ENCODE results near the gene CDT1.
A peak's percentile ranks its signal among the peaks of the same experiment; 100 is the strongest.

CDT1 gene

DNA sequence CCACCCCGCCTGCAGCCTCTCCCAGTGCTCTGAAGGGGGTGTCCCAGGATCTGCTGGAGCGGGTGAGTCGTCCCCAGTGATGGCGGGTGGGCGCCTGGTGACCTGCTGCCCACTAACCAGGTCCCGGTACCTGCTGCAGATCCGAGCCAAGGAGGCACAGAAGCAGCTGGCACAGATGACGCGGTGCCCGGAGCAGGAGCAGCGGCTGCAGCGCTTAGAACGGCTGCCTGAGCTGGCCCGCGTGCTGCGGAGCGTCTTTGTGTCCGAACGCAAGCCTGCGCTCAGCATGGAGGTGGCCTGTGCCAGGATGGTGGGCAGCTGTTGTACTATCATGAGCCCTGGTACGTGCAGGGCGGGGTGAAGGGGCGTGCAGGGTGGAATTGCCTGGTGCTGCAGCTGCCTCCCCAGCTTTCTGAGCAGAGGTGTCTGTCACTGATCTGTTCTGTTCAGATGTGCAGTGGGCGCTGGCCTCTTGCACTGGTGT is 3.6 kb downstream of the CDT1 start:
- Histone ChIP-seq H4K20me1 (ENCODE audit: low read depth, low read length) (no peaks in the 10 kb centered on the region), H3K4me2 (ENCODE audit: low read depth, low read length, poor library complexity, severe bottlenecking) (no peak overlapping the region), H2AFZ (ENCODE audit: low read depth, low read length, severe bottlenecking) (no peak overlapping the region), H3F3A (ENCODE audit: insufficient read depth) (peaks cover 43% of the 10 kb centered on the region), H3K79me2 (ENCODE audit: insufficient read depth, low read length) (peaks cover 25% of the 10 kb centered on the region), H3K36me3 (ENCODE audit: low read length) (no peaks in the 10 kb centered on the region), H3K27me3 (ENCODE audit: low read length) (no peaks in the 10 kb centered on the region), H3K9me2 (replicated peaks; ENCODE audit: insufficient read depth, low read length) (no peaks in the 10 kb centered on the region), H3K4me3 (ENCODE audit: insufficient read depth, low read length, poor library complexity, severe bottlenecking) (no peak overlapping the region), H3K9ac (ENCODE audit: low read length) (no peak overlapping the region), H3K9me3 (ENCODE audit: insufficient read depth, low read length) (peaks cover 3% of the 10 kb centered on the region; the same call in 1 of the 2 replicates), H3K27ac (ENCODE audit: low read depth, low read length) (no peak overlapping the region)
- TF ChIP-seq, protein P1, sequence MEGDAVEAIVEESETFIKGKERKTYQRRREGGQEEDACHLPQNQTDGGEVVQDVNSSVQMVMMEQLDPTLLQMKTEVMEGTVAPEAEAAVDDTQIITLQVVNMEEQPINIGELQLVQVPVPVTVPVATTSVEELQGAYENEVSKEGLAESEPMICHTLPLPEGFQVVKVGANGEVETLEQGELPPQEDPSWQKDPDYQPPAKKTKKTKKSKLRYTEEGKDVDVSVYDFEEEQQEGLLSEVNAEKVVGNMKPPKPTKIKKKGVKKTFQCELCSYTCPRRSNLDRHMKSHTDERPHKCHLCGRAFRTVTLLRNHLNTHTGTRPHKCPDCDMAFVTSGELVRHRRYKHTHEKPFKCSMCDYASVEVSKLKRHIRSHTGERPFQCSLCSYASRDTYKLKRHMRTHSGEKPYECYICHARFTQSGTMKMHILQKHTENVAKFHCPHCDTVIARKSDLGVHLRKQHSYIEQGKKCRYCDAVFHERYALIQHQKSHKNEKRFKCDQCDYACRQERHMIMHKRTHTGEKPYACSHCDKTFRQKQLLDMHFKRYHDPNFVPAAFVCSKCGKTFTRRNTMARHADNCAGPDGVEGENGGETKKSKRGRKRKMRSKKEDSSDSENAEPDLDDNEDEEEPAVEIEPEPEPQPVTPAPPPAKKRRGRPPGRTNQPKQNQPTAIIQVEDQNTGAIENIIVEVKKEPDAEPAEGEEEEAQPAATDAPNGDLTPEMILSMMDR (IDR thresholded peaks at IDR 0.05; ENCODE audit: insufficient read depth, low read length, poor library complexity, severe bottlenecking), result no peak
- no peak for TF ChIP-seq EZH2phosphoT487 (conservative IDR thresholded peaks at IDR 0.05; ENCODE audit: low read length)

DNA sequence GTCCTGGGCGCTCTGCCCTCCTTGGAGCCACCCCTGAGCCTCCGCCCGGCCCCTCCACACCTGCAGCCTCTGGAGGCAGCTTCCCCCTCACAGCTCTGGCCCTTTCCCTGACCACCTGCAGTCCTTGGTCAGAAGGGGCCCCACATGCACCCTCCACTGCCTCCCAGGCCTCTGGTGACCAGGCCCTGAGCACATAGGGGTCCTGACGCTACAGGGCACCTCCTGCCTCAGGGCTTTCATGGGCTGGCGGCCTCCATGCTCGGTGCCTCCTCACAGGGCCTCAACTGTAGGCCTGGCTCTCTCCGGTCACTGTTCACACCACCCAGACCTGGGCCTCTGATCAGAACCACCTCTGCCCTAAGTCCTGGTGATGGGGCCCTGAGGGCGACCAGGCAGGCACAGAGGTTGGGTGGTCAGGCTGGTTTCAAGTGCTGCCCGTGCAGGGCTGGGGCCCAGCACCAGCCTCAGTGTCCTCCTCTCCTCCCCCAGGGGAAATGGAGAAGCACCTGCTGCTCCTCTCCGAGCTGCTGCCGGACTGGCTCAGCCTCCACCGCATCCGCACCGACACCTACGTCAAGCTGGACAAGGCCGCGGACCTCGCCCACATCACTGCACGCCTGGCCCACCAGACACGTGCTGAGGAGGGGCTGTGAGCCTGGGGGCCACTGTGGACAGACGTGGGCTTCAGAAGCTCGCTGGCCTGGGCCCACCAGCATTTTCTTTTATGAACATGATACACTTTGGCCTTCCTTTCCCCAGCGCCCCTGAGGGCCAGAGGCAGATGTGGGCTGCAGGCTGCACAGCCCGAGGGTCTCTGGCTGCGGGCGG is 4.3 kb downstream of the CDT1 start:
- Histone ChIP-seq H3K79me2 (ENCODE audit: insufficient read depth, low read length) (peaks cover 25% of the 10 kb centered on the region), H3K27ac (ENCODE audit: low read depth, low read length) (no peak overlapping the region), H3K9ac (ENCODE audit: low read length) (no peak overlapping the region), H3K9me3 (ENCODE audit: insufficient read depth, low read length) (peaks cover 5% of the 10 kb centered on the region; the same call in 1 of the 2 replicates), H3K9me2 (replicated peaks; ENCODE audit: insufficient read depth, low read length) (no peaks in the 10 kb centered on the region), H3K4me2 (ENCODE audit: low read depth, low read length, poor library complexity, severe bottlenecking) (no peak overlapping the region), H3F3A (ENCODE audit: insufficient read depth) (peaks cover 38% of the 10 kb centered on the region), H2AFZ (ENCODE audit: low read depth, low read length, severe bottlenecking) (no peak overlapping the region), H3K27me3 (ENCODE audit: low read length) (no peaks in the 10 kb centered on the region), H4K20me1 (ENCODE audit: low read depth, low read length) (no peaks in the 10 kb centered on the region), H3K36me3 (ENCODE audit: low read length) (no peaks in the 10 kb centered on the region), H3K4me3 (ENCODE audit: insufficient read depth, low read length, poor library complexity, severe bottlenecking) (no peak overlapping the region)
- TF ChIP-seq, protein P1 (IDR thresholded peaks at IDR 0.05; ENCODE audit: insufficient read depth, low read length, poor library complexity, severe bottlenecking), result no peak
- TF ChIP-seq EZH2phosphoT487 (conservative IDR thresholded peaks at IDR 0.05; ENCODE audit: low read length), result no peak

DNA sequence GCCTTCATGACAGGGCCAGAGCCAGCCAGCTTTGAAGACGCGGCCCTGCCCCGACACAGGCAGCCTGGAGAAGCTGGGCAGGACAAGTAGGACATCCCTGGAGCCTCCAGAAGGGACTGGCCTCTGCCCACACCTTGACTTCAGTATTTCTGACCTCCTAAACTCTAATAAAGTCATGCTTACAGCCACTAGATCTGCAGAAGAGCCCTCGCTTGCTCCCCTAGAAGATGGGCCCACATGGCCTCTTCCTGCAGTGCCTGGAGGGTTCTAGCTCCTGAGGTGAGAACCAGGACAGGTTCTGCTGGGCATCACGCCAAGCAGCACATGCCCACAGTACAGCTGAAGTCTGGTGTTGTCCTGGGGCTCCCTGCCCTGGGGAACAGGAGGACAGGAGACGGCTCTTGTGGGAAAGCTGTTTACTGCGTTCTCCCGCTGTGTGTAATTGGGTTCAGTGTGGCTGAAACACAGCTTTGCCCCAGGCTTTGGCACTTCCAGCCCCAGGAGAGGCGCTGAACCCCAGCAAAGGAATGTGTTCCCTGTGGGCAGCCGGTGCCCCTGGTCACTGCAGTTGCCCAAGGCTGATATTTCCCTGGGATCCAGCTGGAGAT is 5.6 kb downstream of the CDT1 start:
- Histone ChIP-seq H3K4me3 (ENCODE audit: insufficient read depth, low read length, poor library complexity, severe bottlenecking) (no peak overlapping the region), H3K9me2 (replicated peaks; ENCODE audit: insufficient read depth, low read length) (no peaks in the 10 kb centered on the region), H3K9me3 (ENCODE audit: insufficient read depth, low read length) (peaks cover 5% of the 10 kb centered on the region; the same call in 1 of the 2 replicates), H3K9ac (ENCODE audit: low read length) (0 out of 2 replicates have a peak overlapping the region, but pooled peaks have one; percentile 2), H3F3A (ENCODE audit: insufficient read depth) (peaks cover 37% of the 10 kb centered on the region), H3K79me2 (ENCODE audit: insufficient read depth, low read length) (peaks cover 23% of the 10 kb centered on the region), H3K27me3 (ENCODE audit: low read length) (no peaks in the 10 kb centered on the region), H3K4me2 (ENCODE audit: low read depth, low read length, poor library complexity, severe bottlenecking) (peak overlapping the region; percentile 89), H2AFZ (ENCODE audit: low read depth, low read length, severe bottlenecking) (no peak overlapping the region), H3K36me3 (ENCODE audit: low read length) (no peaks in the 10 kb centered on the region), H3K27ac (ENCODE audit: low read depth, low read length) (peak overlapping the region; percentile 45; the same call in 1 of the 2 replicates), H4K20me1 (ENCODE audit: low read depth, low read length) (no peaks in the 10 kb centered on the region)
- TF ChIP-seq, protein P1 (IDR thresholded peaks at IDR 0.05; ENCODE audit: insufficient read depth, low read length, poor library complexity, severe bottlenecking), result no peak
- no peak for TF ChIP-seq EZH2phosphoT487 (conservative IDR thresholded peaks at IDR 0.05; ENCODE audit: low read length)
